Endothelial cell of umbilical vein (primary cell): ENCODE data around the gene DPY19L3.

Experiments
- CTCF ChIP-seq, 2 donors: IDR thresholded peaks; 1 replicate in 1 of 2; 2 replicates in 1 of 2; pipeline ENCODE4 v1.5.1; 2011; ENCODE audit warnings: low read length in 2 of 2, mild to moderate bottlenecking in 2 of 2, moderate library complexity in 2 of 2, control low read depth in 1 of 2, inconsistent platforms in 1 of 2, low read depth in 1 of 2; ENCODE audit not compliant: insufficient read depth in 1 of 2; ENCODE audit errors: extremely low read depth in 1 of 2
- EZH2 ChIP-seq: IDR thresholded peaks from 2 replicates; pipeline ENCODE4 v1.6.1; 2012; ENCODE audit warnings: borderline replicate concordance, low read depth, mild to moderate bottlenecking, moderate library complexity, low read length, inconsistent platforms; ENCODE audit not compliant: severe bottlenecking
- GATA2 ChIP-seq: IDR thresholded peaks from 2 replicates; pipeline ENCODE4 v1.7.0; 2011; ENCODE audit warnings: low read depth, mild to moderate bottlenecking, moderate library complexity, mixed read lengths, low read length; ENCODE audit not compliant: insufficient read length, insufficient read depth
- JUN ChIP-seq: IDR thresholded peaks from 2 replicates; pipeline ENCODE4 v1.6.1; 2011; ENCODE audit warnings: borderline replicate concordance, low read depth; ENCODE audit not compliant: insufficient read length, insufficient read depth
- POLR2A ChIP-seq: IDR thresholded peaks from 2 replicates; pipeline ENCODE4 v1.6.1; 2012; ENCODE audit warnings: low read depth, mild to moderate bottlenecking, control low read depth, low read length
- POLR2AphosphoS5 ChIP-seq: IDR thresholded peaks from 2 replicates; pipeline ENCODE4 v1.6.1; 2012; ENCODE audit warnings: low read depth, mild to moderate bottlenecking, control low read depth, low read length, moderate library complexity; ENCODE audit not compliant: insufficient read depth

- TF ChIP-seq CTCF (IDR thresholded peaks at IDR 0.05; ENCODE audit: extremely low read depth in 1 of 2, insufficient read depth in 1 of 2, low read depth in 1 of 2, low read length in 2 of 2) (no peak), POLR2A (no peak), JUN (no peak), EZH2 (no peak), POLR2AphosphoS5 (peak; percentile 10), GATA2 (no peak)
These were observed 812 bp downstream of the DPY19L3 start for GRCh38 chr19:32406161-32407003.
